Lower leg skin (tissue), 3 donors: ENCODE results near the gene PCBP4.
A peak's percentile ranks its signal among the peaks of the same experiment; 100 is the strongest.

ENCODE experiments used
- POLR2A ChIP-seq, 2 donors: fragments of 450-650 bp; IDR thresholded peaks; one replicate each; pipeline ENCODE4 v1.6.1; 2016 to 2017; ENCODE audit warnings: antibody characterized with exemption in 2 of 2, mild to moderate bottlenecking in 1 of 2, moderate library complexity in 1 of 2
- TF ChIP-seq, protein P1 (sequence below), 3 donors: fragments of 450-650 bp; IDR thresholded peaks; one replicate each; pipeline ENCODE4 v1.5.1; 2016; ENCODE audit warnings: antibody characterized with exemption in 3 of 3, mild to moderate bottlenecking in 3 of 3, moderate library complexity in 2 of 3

GRCh38 chr3:51982352-51982837, 15.1 kb upstream of the PCBP4 start:
- TF ChIP-seq, protein P1, sequence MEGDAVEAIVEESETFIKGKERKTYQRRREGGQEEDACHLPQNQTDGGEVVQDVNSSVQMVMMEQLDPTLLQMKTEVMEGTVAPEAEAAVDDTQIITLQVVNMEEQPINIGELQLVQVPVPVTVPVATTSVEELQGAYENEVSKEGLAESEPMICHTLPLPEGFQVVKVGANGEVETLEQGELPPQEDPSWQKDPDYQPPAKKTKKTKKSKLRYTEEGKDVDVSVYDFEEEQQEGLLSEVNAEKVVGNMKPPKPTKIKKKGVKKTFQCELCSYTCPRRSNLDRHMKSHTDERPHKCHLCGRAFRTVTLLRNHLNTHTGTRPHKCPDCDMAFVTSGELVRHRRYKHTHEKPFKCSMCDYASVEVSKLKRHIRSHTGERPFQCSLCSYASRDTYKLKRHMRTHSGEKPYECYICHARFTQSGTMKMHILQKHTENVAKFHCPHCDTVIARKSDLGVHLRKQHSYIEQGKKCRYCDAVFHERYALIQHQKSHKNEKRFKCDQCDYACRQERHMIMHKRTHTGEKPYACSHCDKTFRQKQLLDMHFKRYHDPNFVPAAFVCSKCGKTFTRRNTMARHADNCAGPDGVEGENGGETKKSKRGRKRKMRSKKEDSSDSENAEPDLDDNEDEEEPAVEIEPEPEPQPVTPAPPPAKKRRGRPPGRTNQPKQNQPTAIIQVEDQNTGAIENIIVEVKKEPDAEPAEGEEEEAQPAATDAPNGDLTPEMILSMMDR (IDR thresholded peaks at IDR 0.05) = peak in 1 of 3 donors; percentile 40
- no peak for TF ChIP-seq POLR2A (IDR thresholded peaks at IDR 0.05)
